Small intestine (tissue), 7 donors: ENCODE measurements around the gene GNAZ. TPM values are rescaled to one million over a fixed set of nuclear protein-coding genes. Genes with fewer than 3 reads are reported as not detected.

Experiments
- DNase-seq, 2 donors: peaks; one replicate each; pipeline versions ENCODE4 v3.0.0 to v3.0.0-alpha.2; 2013
- FAIRE-seq: peaks from 2 replicates; lab custom pipeline; 2012; peaks lifted over from hg19 to GRCh38; lab: Jason Lieb, UNC
- H3K27ac ChIP-seq, 3 donors: one replicate each; pipeline ENCODE4 v1.5.1; 2013; ENCODE audit warnings: low read length in 2 of 3, mild to moderate bottlenecking in 2 of 3, control low read depth in 1 of 3, inconsistent platforms in 1 of 3, low read depth in 1 of 3, moderate library complexity in 1 of 3
- H3K27me3 ChIP-seq, 3 donors: one replicate each; pipeline ENCODE4 v1.6.1; 2013; ENCODE audit warnings: low read length in 3 of 3, inconsistent platforms in 1 of 3; ENCODE audit not compliant: control insufficient read depth in 3 of 3, insufficient read depth in 3 of 3
- H3K36me3 ChIP-seq, 3 donors: one replicate each; pipeline ENCODE4 v1.6.1; 2013; ENCODE audit warnings: low read length in 3 of 3, inconsistent platforms in 1 of 3, low read depth in 1 of 3, mild to moderate bottlenecking in 1 of 3, moderate library complexity in 1 of 3; ENCODE audit not compliant: control insufficient read depth in 3 of 3, insufficient read depth in 2 of 3
- H3K4me1 ChIP-seq, 3 donors: one replicate each; pipeline ENCODE4 v1.6.1; 2013; ENCODE audit warnings: low read length in 2 of 3, inconsistent platforms in 1 of 3, low read depth in 1 of 3, mild to moderate bottlenecking in 1 of 3, moderate library complexity in 1 of 3; ENCODE audit not compliant: control insufficient read depth in 3 of 3, insufficient read depth in 2 of 3
- H3K4me3 ChIP-seq, 3 donors: one replicate each; pipeline ENCODE4 v1.5.1; 2013; ENCODE audit warnings: low read length in 3 of 3, control low read depth in 1 of 3, inconsistent platforms in 1 of 3, low read depth in 1 of 3, mild to moderate bottlenecking in 1 of 3, moderate library complexity in 1 of 3
- H3K9me3 ChIP-seq, 2 donors: one replicate each; pipeline ENCODE4 v1.6.1; 2013; ENCODE audit warnings: low read depth in 1 of 2, low read length in 1 of 2; ENCODE audit not compliant: control insufficient read depth in 2 of 2, insufficient read depth in 1 of 2
- WGBS, 3 donors: extraction: QIAGEN DNeasy Blood & Tissue Kit; methylation state at CpG; one replicate each; pipeline ENCODE4 v1.1.7; 2013; 5-methylcytosine and 5-hydroxymethylcytosine counted together
- polyA plus RNA-seq, 4 donors: library from polyadenylated mRNA; stranded (reverse) in 3 of 4; unstranded in 1 of 4; fragments of 200-250 nt in 3 of 4; fragments of 120-200 nt in 1 of 4; gene quantifications; one replicate each; pipeline versions ENCODE4 v1.2.1 to v1.2.3, GENCODE V29; 2013
- donor health status: healthy with polysubstance abuse.
- donor health status: control.
- donor health status: control.
- donor health status: Bipolar disorder and iron deficiency.
- donor health status: healthy.

Gene GNAZ
- polyA plus RNA-seq, 4 donors: 0.55 to 3.6 (median 2.7) TPM

GRCh38 chr22:23161029-23161428 lies 90.7 kb downstream of the GNAZ start:
- FAIRE-seq: no peak
- 73 to 86% (median 75%) methylated on average over 3 to 4 of the region's 4 CpGs for WGBS, 3 donors
- no peak overlapping the region for H3K27ac ChIP-seq

GRCh38 chr22:23161574-23161973 lies 91.3 kb downstream of the GNAZ start:
- FAIRE-seq (no peak), DNase-seq (no peak)
- no peak overlapping the region for H3K27ac ChIP-seq

More at GRCh38 chr22:23161029-23161428, 90.7 kb downstream of the GNAZ start:
- no peaks in the 10 kb centered on the region for H3K9me3 ChIP-seq
- DNase-seq: no peak
- no peaks in the 10 kb centered on the region for H3K4me1 ChIP-seq
- no peak overlapping the region for H3K4me3 ChIP-seq
- H3K27me3 ChIP-seq: no peaks in the 10 kb centered on the region
- H3K36me3 ChIP-seq: peaks cover 0 to 6% (median 0%) of the 10 kb centered on the region in 3 donors

GRCh38 chr22:23163665-23164064 lies 93.3 kb downstream of the GNAZ start:
- no peaks in the 10 kb centered on the region for H3K27me3 ChIP-seq
- H3K36me3 ChIP-seq: peaks cover 0 to 5% (median 0%) of the 10 kb centered on the region in 3 donors
- no peaks in the 10 kb centered on the region for H3K9me3 ChIP-seq
- no peak overlapping the region for H3K4me3 ChIP-seq
- no peak overlapping the region for H3K27ac ChIP-seq
- H3K4me1 ChIP-seq: no peaks in the 10 kb centered on the region
- no peak for FAIRE-seq
- WGBS, 3 donors: 75 to 83% (median 76%) methylated on average over 8 of the region's 8 CpGs
- no peak for DNase-seq

More at GRCh38 chr22:23161574-23161973, 91.3 kb downstream of the GNAZ start:
- WGBS, 3 donors: 84 to 93% (median 91%) methylated on average over 13 of the region's 13 CpGs
- Histone ChIP-seq H3K4me3 (no peak overlapping the region), H3K36me3 (peaks cover 0 to 5% (median 0%) of the 10 kb centered on the region in 3 donors), H3K4me1 (no peaks in the 10 kb centered on the region), H3K9me3 (no peaks in the 10 kb centered on the region), H3K27me3 (no peaks in the 10 kb centered on the region)

- 64 to 70% (median 69%) methylated on average over 10 to 11 of the region's 11 CpGs for WGBS, 3 donors
- Histone ChIP-seq H3K27ac (no peak overlapping the region), H3K9me3 (no peaks in the 10 kb centered on the region), H3K4me3 (no peak overlapping the region), H3K27me3 (no peaks in the 10 kb centered on the region), H3K36me3 (peaks cover 0 to 5% (median 0%) of the 10 kb centered on the region in 3 donors), H3K4me1 (no peaks in the 10 kb centered on the region)
- DNase-seq: no peak
- no peak for FAIRE-seq
Measured at GRCh38 chr22:23164091-23164490, 93.8 kb downstream of the GNAZ start.

- no peak for FAIRE-seq
- H3K9me3 ChIP-seq: no peaks in the 10 kb centered on the region
- H3K27me3 ChIP-seq: no peaks in the 10 kb centered on the region
- peaks cover 0 to 5% (median 0%) of the 10 kb centered on the region in 3 donors for H3K36me3 ChIP-seq
- 73 to 76% (median 74%) methylated on average over 6 of the region's 6 CpGs for WGBS, 3 donors
- no peaks in the 10 kb centered on the region for H3K4me1 ChIP-seq
- no peak for DNase-seq
- H3K4me3 ChIP-seq: no peak overlapping the region
- H3K27ac ChIP-seq: no peak overlapping the region
Measured at GRCh38 chr22:23166042-23166831, 95.9 kb downstream of the GNAZ start.

- Histone ChIP-seq H3K4me1 (no peaks in the 10 kb centered on the region), H3K36me3 (peaks cover 0 to 2% (median 0%) of the 10 kb centered on the region in 3 donors), H3K9me3 (no peaks in the 10 kb centered on the region), H3K4me3 (no peak overlapping the region), H3K27me3 (no peaks in the 10 kb centered on the region), H3K27ac (no peak overlapping the region)
- FAIRE-seq (no peak), DNase-seq (no peak)
- 76 to 79% (median 77%) methylated on average over 10 of the region's 10 CpGs for whole genome bisulfite sequencing, 3 donors
Measured at GRCh38 chr22:23166841-23167616, 96.7 kb downstream of the GNAZ start.

GRCh38 chr22:23168391-23169042 lies 98.2 kb downstream of the GNAZ start:
- Histone ChIP-seq H3K36me3 (no peaks in the 10 kb centered on the region), H3K27ac (no peak overlapping the region), H3K4me3 (no peak overlapping the region), H3K4me1 (no peaks in the 10 kb centered on the region), H3K27me3 (no peaks in the 10 kb centered on the region), H3K9me3 (no peaks in the 10 kb centered on the region)
- DNase-seq (no peak), FAIRE-seq (no peak)
- 91 to 94% (median 93%) methylated on average over 8 to 9 of the region's 9 CpGs for WGBS, 3 donors

- WGBS, 3 donors: 89 to 95% (median 90%) methylated on average over 4 of the region's 4 CpGs
- FAIRE-seq: no peak
- no peak overlapping the region for H3K27ac ChIP-seq
Measured at GRCh38 chr22:23169043-23169406, 98.7 kb downstream of the GNAZ start.

More at GRCh38 chr22:23169043-23169406, 98.7 kb downstream of the GNAZ start:
- H3K4me3 ChIP-seq: no peak overlapping the region
- DNase-seq: no peak
- no peaks in the 10 kb centered on the region for H3K36me3 ChIP-seq
- H3K4me1 ChIP-seq: no peaks in the 10 kb centered on the region
- H3K27me3 ChIP-seq: no peaks in the 10 kb centered on the region
- no peaks in the 10 kb centered on the region for H3K9me3 ChIP-seq
